HL-60 (cell line): ENCODE results near the gene ELOVL2.

Experiments
- DNase-seq, 2 experiments: peaks; one replicate each; pipeline ENCODE4 v3.0.0-alpha.2; 2010 to 2020; ENCODE audit warnings: low read depth in 1 of 2, low spot score in 1 of 2
- H3K27ac ChIP-seq: fragments of 250-450 bp; sonication (Bioruptor Pico); replicated peaks from 2 replicates; pipeline ENCODE4 v1.5.1; 2020; ENCODE audit warnings: mild to moderate bottlenecking, moderate library complexity
- H3K27me3 ChIP-seq: fragments of 250-450 bp; sonication (Bioruptor Pico); 2 replicates; pipeline ENCODE4 v1.5.1; 2021; ENCODE audit warnings: mild to moderate bottlenecking, moderate library complexity; ENCODE audit not compliant: insufficient read depth, poor library complexity, severe bottlenecking
- H3K4me3 ChIP-seq: replicated peaks from 2 replicates; pipeline ENCODE4 v1.5.1; 2011; ENCODE audit warnings: mild to moderate bottlenecking, control low read depth, low read length; ENCODE audit not compliant: insufficient read depth
- GABPA ChIP-seq: IDR thresholded peaks from 2 replicates; pipeline ENCODE4 v1.6.1; 2012; ENCODE audit warnings: low read depth
- POLR2AphosphoS5 ChIP-seq: IDR thresholded peaks from 2 replicates; pipeline ENCODE4 v1.6.1; 2012; ENCODE audit warnings: low read depth
- SPI1 ChIP-seq: IDR thresholded peaks from 2 replicates; pipeline ENCODE4 v1.6.1; 2012; ENCODE audit warnings: low read depth, mild to moderate bottlenecking, borderline replicate concordance
- TF ChIP-seq, protein P1 (sequence below): IDR thresholded peaks from one replicate; pipeline ENCODE4 v1.5.1; 2011; ENCODE audit warnings: low read length, control low read depth, inconsistent platforms; ENCODE audit not compliant: insufficient read depth
- TF ChIP-seq, protein P2 (sequence below): IDR thresholded peaks from 2 replicates; pipeline ENCODE4 v1.6.1; 2012; ENCODE audit warnings: low read depth; ENCODE audit not compliant: insufficient replicate concordance

The ELOVL2 gene

DNA sequence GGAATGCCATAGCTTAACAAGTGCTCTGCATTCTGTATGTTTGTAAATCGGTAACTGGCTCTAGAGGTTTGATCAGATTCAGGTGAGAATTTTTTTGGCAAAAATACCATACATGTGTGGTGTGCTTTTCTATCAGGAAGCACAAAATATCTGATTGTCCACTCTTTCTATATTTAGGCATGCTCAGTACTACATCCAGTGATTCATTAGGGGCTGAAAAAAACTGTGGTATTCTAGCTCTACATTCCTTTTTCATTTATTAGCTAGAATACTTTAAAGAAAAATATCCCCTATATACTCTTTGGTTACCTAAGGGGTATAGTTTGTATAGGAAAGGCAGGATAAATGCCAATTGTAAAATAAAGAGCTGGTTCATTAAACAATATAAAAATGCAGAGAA lies 10.6 kb upstream of the ELOVL2 start:
- Histone ChIP-seq H3K4me3 (no peak overlapping the region), H3K27me3 (no peaks in the 10 kb centered on the region), H3K27ac (no peak overlapping the region)
- DNase-seq = no peak
- TF ChIP-seq, protein P1, sequence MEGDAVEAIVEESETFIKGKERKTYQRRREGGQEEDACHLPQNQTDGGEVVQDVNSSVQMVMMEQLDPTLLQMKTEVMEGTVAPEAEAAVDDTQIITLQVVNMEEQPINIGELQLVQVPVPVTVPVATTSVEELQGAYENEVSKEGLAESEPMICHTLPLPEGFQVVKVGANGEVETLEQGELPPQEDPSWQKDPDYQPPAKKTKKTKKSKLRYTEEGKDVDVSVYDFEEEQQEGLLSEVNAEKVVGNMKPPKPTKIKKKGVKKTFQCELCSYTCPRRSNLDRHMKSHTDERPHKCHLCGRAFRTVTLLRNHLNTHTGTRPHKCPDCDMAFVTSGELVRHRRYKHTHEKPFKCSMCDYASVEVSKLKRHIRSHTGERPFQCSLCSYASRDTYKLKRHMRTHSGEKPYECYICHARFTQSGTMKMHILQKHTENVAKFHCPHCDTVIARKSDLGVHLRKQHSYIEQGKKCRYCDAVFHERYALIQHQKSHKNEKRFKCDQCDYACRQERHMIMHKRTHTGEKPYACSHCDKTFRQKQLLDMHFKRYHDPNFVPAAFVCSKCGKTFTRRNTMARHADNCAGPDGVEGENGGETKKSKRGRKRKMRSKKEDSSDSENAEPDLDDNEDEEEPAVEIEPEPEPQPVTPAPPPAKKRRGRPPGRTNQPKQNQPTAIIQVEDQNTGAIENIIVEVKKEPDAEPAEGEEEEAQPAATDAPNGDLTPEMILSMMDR = no peak
- TF ChIP-seq GABPA (no peak), POLR2AphosphoS5 (no peak), SPI1 (no peak)
- TF ChIP-seq, protein P2, sequence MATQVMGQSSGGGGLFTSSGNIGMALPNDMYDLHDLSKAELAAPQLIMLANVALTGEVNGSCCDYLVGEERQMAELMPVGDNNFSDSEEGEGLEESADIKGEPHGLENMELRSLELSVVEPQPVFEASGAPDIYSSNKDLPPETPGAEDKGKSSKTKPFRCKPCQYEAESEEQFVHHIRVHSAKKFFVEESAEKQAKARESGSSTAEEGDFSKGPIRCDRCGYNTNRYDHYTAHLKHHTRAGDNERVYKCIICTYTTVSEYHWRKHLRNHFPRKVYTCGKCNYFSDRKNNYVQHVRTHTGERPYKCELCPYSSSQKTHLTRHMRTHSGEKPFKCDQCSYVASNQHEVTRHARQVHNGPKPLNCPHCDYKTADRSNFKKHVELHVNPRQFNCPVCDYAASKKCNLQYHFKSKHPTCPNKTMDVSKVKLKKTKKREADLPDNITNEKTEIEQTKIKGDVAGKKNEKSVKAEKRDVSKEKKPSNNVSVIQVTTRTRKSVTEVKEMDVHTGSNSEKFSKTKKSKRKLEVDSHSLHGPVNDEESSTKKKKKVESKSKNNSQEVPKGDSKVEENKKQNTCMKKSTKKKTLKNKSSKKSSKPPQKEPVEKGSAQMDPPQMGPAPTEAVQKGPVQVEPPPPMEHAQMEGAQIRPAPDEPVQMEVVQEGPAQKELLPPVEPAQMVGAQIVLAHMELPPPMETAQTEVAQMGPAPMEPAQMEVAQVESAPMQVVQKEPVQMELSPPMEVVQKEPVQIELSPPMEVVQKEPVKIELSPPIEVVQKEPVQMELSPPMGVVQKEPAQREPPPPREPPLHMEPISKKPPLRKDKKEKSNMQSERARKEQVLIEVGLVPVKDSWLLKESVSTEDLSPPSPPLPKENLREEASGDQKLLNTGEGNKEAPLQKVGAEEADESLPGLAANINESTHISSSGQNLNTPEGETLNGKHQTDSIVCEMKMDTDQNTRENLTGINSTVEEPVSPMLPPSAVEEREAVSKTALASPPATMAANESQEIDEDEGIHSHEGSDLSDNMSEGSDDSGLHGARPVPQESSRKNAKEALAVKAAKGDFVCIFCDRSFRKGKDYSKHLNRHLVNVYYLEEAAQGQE = no peak

DNA sequence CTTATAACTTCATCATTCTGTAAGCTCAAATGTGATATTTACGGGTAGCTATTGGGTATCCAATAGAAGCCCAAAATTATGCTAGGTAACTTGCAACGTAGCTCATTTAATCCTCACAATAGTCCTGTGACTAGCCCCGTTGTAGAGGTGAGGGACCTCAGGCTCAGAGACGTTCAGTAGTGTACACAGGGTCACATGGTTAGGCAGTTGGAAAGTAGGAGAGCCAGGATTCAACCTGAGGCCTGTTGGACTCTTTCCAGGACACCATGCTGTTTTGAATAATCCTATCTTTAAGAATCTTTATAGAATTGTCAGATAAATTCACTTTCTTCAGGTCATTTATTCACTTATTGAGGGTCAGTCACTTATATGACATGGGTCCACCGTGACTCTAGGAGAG lies 9.2 kb upstream of the ELOVL2 start:
- no peak for DNase-seq
- TF ChIP-seq GABPA = no peak
- TF ChIP-seq, protein P1 = no peak
- no peak for TF ChIP-seq SPI1
- TF ChIP-seq, protein P2 = no peak
- no peak for TF ChIP-seq POLR2AphosphoS5
- H3K27me3 ChIP-seq = no peaks in the 10 kb centered on the region

DNA sequence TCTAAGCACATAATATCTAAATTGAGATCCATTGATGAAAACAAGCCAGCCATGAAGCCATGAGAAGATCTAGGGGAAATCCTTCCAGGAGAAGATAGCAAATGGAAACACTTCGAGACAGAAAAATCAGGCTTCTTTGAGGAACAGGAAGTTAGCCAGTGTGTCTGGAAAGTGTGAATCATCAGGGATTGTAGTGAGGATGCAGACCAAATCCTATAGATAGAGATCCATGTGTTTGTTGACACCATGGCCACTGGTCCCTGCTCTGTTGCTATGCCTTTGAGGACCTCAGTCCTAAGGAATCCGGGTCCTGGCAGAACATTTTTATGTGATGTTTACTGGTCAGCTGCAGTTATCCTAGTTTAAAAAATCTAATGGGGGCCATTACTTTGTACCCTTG lies 6.6 kb upstream of the ELOVL2 start:
- Histone ChIP-seq H3K4me3 (no peak overlapping the region), H3K27me3 (no peaks in the 10 kb centered on the region), H3K27ac (no peak overlapping the region)
- peak in 1 of 2 experiments; percentile 47 for DNase-seq
- TF ChIP-seq, protein P1 = no peak
- TF ChIP-seq POLR2AphosphoS5 (no peak), SPI1 (no peak), GABPA (no peak)
- TF ChIP-seq, protein P2 = no peak

More for the DNA sequence above, 9.2 kb upstream of the ELOVL2 start:
- H3K27ac ChIP-seq = no peak overlapping the region
- no peak overlapping the region for H3K4me3 ChIP-seq
